Heart right ventricle (tissue), 16 donors: Measurements from ENCODE around the gene ADGRL4. TPM values are rescaled to one million over a fixed set of nuclear protein-coding genes. Genes with fewer than 3 reads are reported as not detected.
"Not testable (repeated sequence)": the region's sequence is repeated elsewhere in the genome, so short reads cannot be mapped to it uniquely, and the experiment has no call there.

Experiments used
- ATAC-seq, 8 donors: fragments of 200-7000 bp; cut with Tn5 transposase; one replicate each; pipeline ENCODE4 v1.9.1; 2020; ENCODE audit warnings: mild to moderate bottlenecking in 8 of 8, moderate library complexity in 8 of 8, moderate number of reproducible peaks in 1 of 8
- DNase-seq, 2 donors: peaks; one replicate each; pipeline ENCODE4 v3.0.0-alpha.2; 2020
- H3K27ac ChIP-seq, 10 donors: fragments of 200-600 bp; sonication (generic) in 2 of 10; one replicate each; pipeline versions ENCODE4 v1.5.0 to v1.8.0; 2020 to 2022; ENCODE audit warnings: mild to moderate bottlenecking in 3 of 10
- H3K27me3 ChIP-seq, 7 donors: fragments of 200-600 bp; one replicate each; pipeline ENCODE4 v1.8.0; 2021 to 2022; ENCODE audit warnings: mild to moderate bottlenecking in 2 of 7
- H3K36me3 ChIP-seq, 9 donors: fragments of 200-600 bp; sonication (generic) in 1 of 9; one replicate each; pipeline versions ENCODE4 v1.5.0 to v1.8.0; 2020 to 2022; ENCODE audit warnings: mild to moderate bottlenecking in 2 of 9
- H3K4me1 ChIP-seq, 9 donors: fragments of 200-600 bp; sonication (generic) in 1 of 9; one replicate each; pipeline versions ENCODE4 v1.5.0 to v1.8.0; 2020 to 2022; ENCODE audit warnings: mild to moderate bottlenecking in 4 of 9
- H3K4me3 ChIP-seq, 10 donors: fragments of 200-600 bp; sonication (generic) in 2 of 10; one replicate each; pipeline versions ENCODE4 v1.5.0 to v1.8.0; 2020 to 2022; ENCODE audit warnings: mild to moderate bottlenecking in 7 of 10, moderate library complexity in 2 of 10
- H3K9me3 ChIP-seq, 11 donors: fragments of 200-600 bp in 10 of 11; sonication (generic) in 2 of 11; one replicate each; pipeline versions ENCODE4 v1.5.0 to v1.8.0; 2013 to 2022; ENCODE audit warnings: mild to moderate bottlenecking in 2 of 11, control low read depth in 1 of 11, moderate library complexity in 1 of 11
- CTCF ChIP-seq, 9 donors: fragments of 200-600 bp; sonication (generic) in 2 of 9; IDR thresholded peaks; one replicate each; pipeline versions ENCODE4 v1.5.0 to v1.8.0; 2021 to 2022; ENCODE audit warnings: antibody characterized with exemption in 9 of 9, mild to moderate bottlenecking in 5 of 9, moderate library complexity in 1 of 9
- WGBS, 2 donors: extraction: QIAGEN DNeasy Blood & Tissue Kit; methylation state at CpG; one replicate each; pipeline ENCODE4 v1.1.7; 2013; ENCODE audit warnings: inconsistent platforms in 1 of 2; 5-methylcytosine and 5-hydroxymethylcytosine counted together
- intact Hi-C, 10 donors: fragments of 100-400 bp; cut with DNase I; formaldehyde crosslinking; loops; one replicate each; pipeline versions ENCODE4 v1.11.1 to v1.14.2; 2022
- polyA plus RNA-seq, 2 donors: library from polyadenylated mRNA; stranded (reverse); fragments of 200-250 nt; gene quantifications; one replicate each; pipeline ENCODE4 v1.2.3, GENCODE V29; 2013
- total RNA-seq, 10 donors: library from RNA; stranded (reverse); fragmentation: NEBNext Ultra II Directional in 3 of 10; extraction: Animal tissue kit (Norgen Biotek cat#: 25700) in 3 of 10; gene quantifications; one replicate each; pipeline versions ENCODE4 v1.2.1 to v1.2.4, GENCODE V29; 2021 to 2023
- donor health status: Arrhythmogenic right ventricular cardiomyopathy.
- donor health status: ischemic (EF 13 %, LVEDD 7.1; RV severe dilation, severe dysfunction).
- donor health status: healthy with polysubstance abuse.
- donor health status: DM: no; HTN: yes; CAD: no.
- donor health status: DM: no; HTN: no; CAD: no.
- donor health status: ischemic (EF 25% LVEDD 6.9; RV normal size, moderate dysfunction).
- donor health status: ischemic (EF 25% LVEDD 5.7; RV mildly dilated, moderate dysfunction).
- donor health status: healthy.
- donor health status: DM: yes; HTN: yes; CAD: no.
- donor health status: Ischemic cardiomyopathy.
- donor health status: ischemic (EF 35%, LVEDD 5.7; RV mildly dilated, moderate dysfunction).
- donor health status: nonischemic (EF 11% LVEDD 7.7; RV severe dilation, severe dysfunction).
- donor health status: DM: yes; HTN: yes; CAD: no.
- donor health status: PGD.
- donor health status: ischemic (EF 29% LVEDD 5.4; RV normal size, mild dysfunction).
- donor health status: nonischemic (EF 23%, LVEDD 6.1; RV moderate dilation, normal function).

ADGRL4 gene
- total and polyA plus RNA-seq, 12 donors, result 10.7 to 33.9 (median 17.2) TPM

- Histone ChIP-seq H3K4me1 (no peaks in the 10 kb centered on the region), H3K27me3 (no peaks in the 10 kb centered on the region), H3K4me3 (no peak overlapping the region), H3K9me3 (no peaks in the 10 kb centered on the region), H3K27ac (no peak overlapping the region), H3K36me3 (peaks cover 0 to 42% (median 0%) of the 10 kb centered on the region in 9 donors)
- 92 to 96% methylated on average over 3 of the region's 3 CpGs for WGBS, 2 donors
- no peak for TF ChIP-seq CTCF (IDR thresholded peaks at IDR 0.05)
- ATAC-seq, result no peak
- DNase-seq, result no peak
- intact Hi-C loops, result no loop called here
Observed at GRCh38 chr1:78892260-78892840, 114.2 kb downstream of the ADGRL4 start.

- WGBS, 2 donors, result 96 to 99% methylated on average over 2 of the region's 2 CpGs
- Histone ChIP-seq H3K4me1 (peaks cover 0 to 9% (median 0%) of the 10 kb centered on the region in 9 donors), H3K27me3 (no peaks in the 10 kb centered on the region), H3K4me3 (no peak overlapping the region), H3K9me3 (no peaks in the 10 kb centered on the region), H3K36me3 (peaks cover 0 to 40% (median 0%) of the 10 kb centered on the region in 9 donors), H3K27ac (no peak overlapping the region)
- no peak for ATAC-seq
- intact Hi-C loops, result no loop called here
- DNase-seq, result no peak
- no peak for TF ChIP-seq CTCF (IDR thresholded peaks at IDR 0.05)
Observed at GRCh38 chr1:78887458-78887857, 119.1 kb downstream of the ADGRL4 start.

GRCh38 chr1:78884685-78885452, 121.7 kb downstream of the ADGRL4 start:
- no peak for ATAC-seq
- no peaks in the 10 kb centered on the region for H3K27me3 ChIP-seq
- H3K27ac ChIP-seq, result no peak overlapping the region
- no peak for DNase-seq
- H3K4me3 ChIP-seq, result no peak overlapping the region
- no peak for TF ChIP-seq CTCF (IDR thresholded peaks at IDR 0.05)
- H3K9me3 ChIP-seq, result no peaks in the 10 kb centered on the region
- peaks cover 0 to 9% (median 0%) of the 10 kb centered on the region in 9 donors for H3K4me1 ChIP-seq
- intact Hi-C loops, result no loop called here
- 28 to 38% methylated on average over 6 of the region's 6 CpGs for WGBS, 2 donors
- H3K36me3 ChIP-seq, result peaks cover 0 to 18% (median 0%) of the 10 kb centered on the region in 9 donors

DNA sequence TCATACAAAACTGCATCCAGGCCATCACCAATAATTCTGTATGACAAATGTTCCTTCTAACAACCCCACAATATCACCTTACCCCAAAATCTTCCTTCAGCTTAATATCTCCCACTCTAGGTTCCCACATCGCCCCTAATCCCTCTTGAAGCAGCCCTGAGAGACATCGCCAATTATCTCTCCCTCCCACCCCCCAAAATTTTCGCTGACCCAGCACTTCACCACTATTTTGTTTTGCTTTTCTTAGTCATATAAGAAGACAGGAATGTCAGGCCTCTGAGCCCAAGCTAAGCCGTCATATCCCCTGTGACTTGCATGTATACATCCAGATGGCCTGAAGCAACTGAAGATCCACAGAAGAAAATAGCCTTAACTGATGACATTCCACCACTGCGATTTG, 126.3 kb downstream of the ADGRL4 start:
- Histone ChIP-seq H3K27me3 (no peaks in the 10 kb centered on the region), H3K9me3 (no peaks in the 10 kb centered on the region), H3K36me3 (no peaks in the 10 kb centered on the region), H3K4me1 (peaks cover 0 to 7% (median 0%) of the 10 kb centered on the region in 9 donors), H3K4me3 (no peak overlapping the region), H3K27ac (no peak overlapping the region)
- intact Hi-C loops, result no loop called here
- ATAC-seq (no peak), DNase-seq (no peak)
- 86 to 91% methylated on average over 5 of the region's 5 CpGs for WGBS, 2 donors
- TF ChIP-seq CTCF (IDR thresholded peaks at IDR 0.05), result no peak

DNA sequence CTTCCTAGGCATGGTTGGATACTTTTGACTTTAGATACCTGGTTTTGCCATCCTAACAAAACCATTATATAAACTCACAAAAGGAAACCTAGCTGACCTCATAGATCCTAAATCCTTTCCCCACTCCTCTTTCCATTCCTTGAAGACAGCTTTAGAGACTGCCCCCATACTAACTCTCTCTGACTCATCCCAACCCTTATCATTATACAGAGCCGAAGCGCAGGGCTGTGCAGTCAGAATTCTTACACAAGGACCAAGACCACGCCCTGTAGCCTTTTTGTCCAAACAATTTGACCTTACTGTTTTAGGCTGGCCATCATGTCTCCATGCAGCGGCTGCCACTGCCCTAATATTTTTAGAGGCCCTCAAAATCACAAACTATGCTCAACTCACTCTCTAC, 130.5 kb downstream of the ADGRL4 start:
- H3K4me1 ChIP-seq, H3K36me3 ChIP-seq, intact Hi-C loops, H3K9me3 ChIP-seq, ATAC-seq, DNase-seq, H3K27me3 ChIP-seq, H3K27ac ChIP-seq, H3K4me3 ChIP-seq: not testable (repeated sequence)
- WGBS, 2 donors, result 86 to 88% methylated on average over 4 of the region's 4 CpGs

- not testable (repeated sequence) for H3K27me3 ChIP-seq, H3K4me3 ChIP-seq
- peaks cover 0 to 11% (median 0%) of the 10 kb centered on the region in 11 donors for H3K9me3 ChIP-seq
Observed at GRCh38 chr1:78872801-78873200, 133.7 kb downstream of the ADGRL4 start.

More at GRCh38 chr1:78872801-78873200, 133.7 kb downstream of the ADGRL4 start:
- intact Hi-C loops, H3K4me1 ChIP-seq, DNase-seq, H3K27ac ChIP-seq, ATAC-seq, H3K36me3 ChIP-seq: not testable (repeated sequence)
- WGBS, 2 donors, result 87 to 90% methylated on average over 3 to 4 of the region's 4 CpGs
